Lower leg skin (tissue), 3 donors: ENCODE results near the gene ITPRID2.

ENCODE experiments used
- POLR2A ChIP-seq, 2 donors: fragments of 450-650 bp; IDR thresholded peaks; one replicate each; pipeline ENCODE4 v1.6.1; 2016 to 2017; ENCODE audit warnings: antibody characterized with exemption in 2 of 2, mild to moderate bottlenecking in 1 of 2, moderate library complexity in 1 of 2
- TF ChIP-seq, protein P1 (sequence below), 3 donors: fragments of 450-650 bp; IDR thresholded peaks; one replicate each; pipeline ENCODE4 v1.5.1; 2016; ENCODE audit warnings: antibody characterized with exemption in 3 of 3, mild to moderate bottlenecking in 3 of 3, moderate library complexity in 2 of 3

DNA sequence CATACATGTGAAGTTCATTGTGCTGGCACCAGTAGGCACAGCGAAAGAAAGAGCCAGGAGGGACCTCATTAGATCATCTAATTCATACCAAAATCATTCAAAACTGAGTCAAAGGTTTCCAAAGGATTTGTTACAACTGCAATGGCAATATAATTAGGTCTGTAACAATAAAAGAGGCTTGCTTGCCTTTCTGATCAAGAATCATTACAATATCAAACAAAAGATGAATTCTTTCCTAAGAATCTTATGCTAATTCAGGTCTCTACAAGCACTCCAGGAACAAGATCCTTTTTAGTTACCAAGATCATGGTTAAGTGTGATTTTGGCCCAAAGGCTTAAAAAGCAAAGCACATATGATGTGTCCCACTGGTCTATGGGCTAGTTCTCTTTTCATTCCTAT is 41.9 kb upstream of the ITPRID2 start:
- TF ChIP-seq, protein P1, sequence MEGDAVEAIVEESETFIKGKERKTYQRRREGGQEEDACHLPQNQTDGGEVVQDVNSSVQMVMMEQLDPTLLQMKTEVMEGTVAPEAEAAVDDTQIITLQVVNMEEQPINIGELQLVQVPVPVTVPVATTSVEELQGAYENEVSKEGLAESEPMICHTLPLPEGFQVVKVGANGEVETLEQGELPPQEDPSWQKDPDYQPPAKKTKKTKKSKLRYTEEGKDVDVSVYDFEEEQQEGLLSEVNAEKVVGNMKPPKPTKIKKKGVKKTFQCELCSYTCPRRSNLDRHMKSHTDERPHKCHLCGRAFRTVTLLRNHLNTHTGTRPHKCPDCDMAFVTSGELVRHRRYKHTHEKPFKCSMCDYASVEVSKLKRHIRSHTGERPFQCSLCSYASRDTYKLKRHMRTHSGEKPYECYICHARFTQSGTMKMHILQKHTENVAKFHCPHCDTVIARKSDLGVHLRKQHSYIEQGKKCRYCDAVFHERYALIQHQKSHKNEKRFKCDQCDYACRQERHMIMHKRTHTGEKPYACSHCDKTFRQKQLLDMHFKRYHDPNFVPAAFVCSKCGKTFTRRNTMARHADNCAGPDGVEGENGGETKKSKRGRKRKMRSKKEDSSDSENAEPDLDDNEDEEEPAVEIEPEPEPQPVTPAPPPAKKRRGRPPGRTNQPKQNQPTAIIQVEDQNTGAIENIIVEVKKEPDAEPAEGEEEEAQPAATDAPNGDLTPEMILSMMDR (IDR thresholded peaks at IDR 0.05) = no peak
- no peak for TF ChIP-seq POLR2A (IDR thresholded peaks at IDR 0.05)
